RWPE2 (cell line): Measurements from ENCODE around the gene C22orf31.
"Not testable (repeated sequence)": the region's sequence is repeated elsewhere in the genome, so short reads cannot be mapped to it uniquely, and the experiment has no call there.

Experiments used
- ATAC-seq: fragments of 200-7000 bp; cut with Tn5 transposase; 3 replicates; pipeline ENCODE4 v1.9.1; 2021; ENCODE audit warnings: low read depth
- DNase-seq: peaks from one replicate; pipeline ENCODE4 v3.0.0-alpha.2; 2020; ENCODE audit warnings: low spot score
- H3K27ac ChIP-seq: fragments of 450-650 bp; 2 replicates; pipeline ENCODE4 v1.5.1; 2017; ENCODE audit warnings: mild to moderate bottlenecking; ENCODE audit not compliant: poor library complexity, severe bottlenecking
- H3K27me3 ChIP-seq: fragments of 250-450 bp; sonication (Bioruptor Pico); 2 replicates; pipeline ENCODE4 v1.5.1; 2021; ENCODE audit warnings: mild to moderate bottlenecking, moderate library complexity; ENCODE audit not compliant: insufficient read depth, poor library complexity, severe bottlenecking
- H3K36me3 ChIP-seq: fragments of 250-450 bp; sonication (Bioruptor Pico); 2 replicates; pipeline ENCODE4 v1.5.1; 2020; ENCODE audit warnings: low read depth, mild to moderate bottlenecking, moderate library complexity
- H3K4me1 ChIP-seq: fragments of 250-450 bp; sonication (Bioruptor Pico); 2 replicates; pipeline ENCODE4 v1.5.1; 2021; ENCODE audit warnings: mild to moderate bottlenecking, moderate library complexity; ENCODE audit not compliant: insufficient read depth, poor library complexity, severe bottlenecking
- H3K4me3 ChIP-seq: fragments of 250-450 bp; sonication (Bioruptor Pico); 2 replicates; pipeline ENCODE4 v1.5.1; 2021; ENCODE audit warnings: mild to moderate bottlenecking, moderate library complexity; ENCODE audit not compliant: severe bottlenecking
- H3K9me3 ChIP-seq: fragments of 250-450 bp; sonication (Bioruptor Pico); 2 replicates; pipeline ENCODE4 v1.5.1; 2021; ENCODE audit warnings: mild to moderate bottlenecking, moderate library complexity; ENCODE audit not compliant: severe bottlenecking
- TF ChIP-seq, protein P1 (sequence below): fragments of 450-650 bp; IDR thresholded peaks from one replicate; pipeline ENCODE4 v1.5.1; 2017; ENCODE audit warnings: mild to moderate bottlenecking, moderate library complexity; ENCODE audit not compliant: poor library complexity, severe bottlenecking

Gene C22orf31

DNA sequence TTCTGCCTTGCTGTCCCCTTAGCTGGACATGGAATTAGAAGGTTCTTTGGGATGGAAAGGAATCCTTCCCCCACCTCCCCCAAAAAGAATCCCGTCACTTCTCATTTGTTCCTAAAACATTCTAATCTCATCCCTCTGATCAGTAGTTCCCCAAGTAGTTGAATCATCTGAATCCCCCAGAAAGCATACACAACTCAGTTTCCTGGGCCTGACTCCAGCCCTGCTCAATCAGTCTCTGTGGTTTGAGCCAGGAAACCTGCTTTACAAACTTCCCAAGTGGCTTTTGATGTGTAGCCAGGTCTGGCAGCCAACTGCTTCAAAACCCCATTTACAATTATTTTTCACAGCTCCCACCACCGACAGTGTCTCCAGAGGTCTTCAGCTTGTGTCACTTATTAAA lies 20.2 kb downstream of the C22orf31 start:
- DNase-seq (no peak), ATAC-seq (no peak)
- Histone ChIP-seq H3K4me3 (no peak overlapping the region), H3K27ac (no peak overlapping the region), H3K9me3 (no peaks in the 10 kb centered on the region), H3K4me1 (peaks cover 12% of the 10 kb centered on the region), H3K27me3 (no peaks in the 10 kb centered on the region), H3K36me3 (peaks cover 10% of the 10 kb centered on the region)
- TF ChIP-seq, protein P1, sequence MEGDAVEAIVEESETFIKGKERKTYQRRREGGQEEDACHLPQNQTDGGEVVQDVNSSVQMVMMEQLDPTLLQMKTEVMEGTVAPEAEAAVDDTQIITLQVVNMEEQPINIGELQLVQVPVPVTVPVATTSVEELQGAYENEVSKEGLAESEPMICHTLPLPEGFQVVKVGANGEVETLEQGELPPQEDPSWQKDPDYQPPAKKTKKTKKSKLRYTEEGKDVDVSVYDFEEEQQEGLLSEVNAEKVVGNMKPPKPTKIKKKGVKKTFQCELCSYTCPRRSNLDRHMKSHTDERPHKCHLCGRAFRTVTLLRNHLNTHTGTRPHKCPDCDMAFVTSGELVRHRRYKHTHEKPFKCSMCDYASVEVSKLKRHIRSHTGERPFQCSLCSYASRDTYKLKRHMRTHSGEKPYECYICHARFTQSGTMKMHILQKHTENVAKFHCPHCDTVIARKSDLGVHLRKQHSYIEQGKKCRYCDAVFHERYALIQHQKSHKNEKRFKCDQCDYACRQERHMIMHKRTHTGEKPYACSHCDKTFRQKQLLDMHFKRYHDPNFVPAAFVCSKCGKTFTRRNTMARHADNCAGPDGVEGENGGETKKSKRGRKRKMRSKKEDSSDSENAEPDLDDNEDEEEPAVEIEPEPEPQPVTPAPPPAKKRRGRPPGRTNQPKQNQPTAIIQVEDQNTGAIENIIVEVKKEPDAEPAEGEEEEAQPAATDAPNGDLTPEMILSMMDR, result no peak

DNA sequence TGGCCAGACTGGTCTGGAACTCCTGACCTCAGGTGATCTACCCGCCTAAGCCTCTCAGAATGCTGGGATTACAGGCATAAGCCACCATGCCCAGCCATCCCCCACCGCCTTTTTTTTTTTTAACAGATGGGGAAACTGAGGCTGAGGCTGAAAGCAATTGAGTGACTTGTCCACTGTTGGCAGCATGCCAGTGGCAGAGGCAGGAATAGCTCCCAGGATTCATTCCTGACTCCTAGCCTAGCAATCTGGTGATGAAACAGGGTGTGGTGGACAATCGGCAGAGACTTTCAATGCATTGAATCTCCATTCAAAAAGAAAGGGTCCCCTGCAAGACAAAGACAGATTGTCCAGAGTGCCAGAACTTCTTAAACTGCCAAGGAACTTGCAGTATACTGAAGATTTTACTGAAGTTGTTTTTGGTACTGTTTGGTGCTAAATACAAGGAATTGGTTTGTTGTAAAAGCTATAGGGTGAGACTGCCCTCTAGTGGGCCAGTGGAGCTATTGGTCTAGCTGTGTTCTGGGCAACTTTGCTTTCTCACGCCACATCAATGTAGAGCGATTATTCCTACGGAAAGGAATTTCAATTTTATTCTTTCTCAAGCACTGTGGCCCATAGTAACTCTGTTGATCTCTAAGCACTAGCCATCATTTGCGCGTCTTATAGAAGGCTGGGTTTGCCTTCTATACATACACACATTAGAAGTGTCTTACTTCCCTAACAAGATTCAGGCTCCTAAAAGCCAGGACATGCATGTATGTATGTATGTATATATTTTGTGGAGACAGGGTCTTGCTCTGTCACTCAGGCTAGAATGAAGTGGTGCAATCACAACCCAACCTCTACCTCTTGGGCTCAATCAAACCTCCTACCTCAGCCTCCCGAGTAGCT lies 21.0 kb downstream of the C22orf31 start:
- no peak overlapping the region for H3K4me3 ChIP-seq
- H3K27ac ChIP-seq, result no peak overlapping the region
- DNase-seq (no peak), ATAC-seq (peak; percentile 73)
- H3K9me3 ChIP-seq, result no peaks in the 10 kb centered on the region
- peaks cover 4% of the 10 kb centered on the region for H3K36me3 ChIP-seq
- peaks cover 12% of the 10 kb centered on the region for H3K4me1 ChIP-seq
- no peaks in the 10 kb centered on the region for H3K27me3 ChIP-seq
- TF ChIP-seq, protein P1, result peak; percentile 95

DNA sequence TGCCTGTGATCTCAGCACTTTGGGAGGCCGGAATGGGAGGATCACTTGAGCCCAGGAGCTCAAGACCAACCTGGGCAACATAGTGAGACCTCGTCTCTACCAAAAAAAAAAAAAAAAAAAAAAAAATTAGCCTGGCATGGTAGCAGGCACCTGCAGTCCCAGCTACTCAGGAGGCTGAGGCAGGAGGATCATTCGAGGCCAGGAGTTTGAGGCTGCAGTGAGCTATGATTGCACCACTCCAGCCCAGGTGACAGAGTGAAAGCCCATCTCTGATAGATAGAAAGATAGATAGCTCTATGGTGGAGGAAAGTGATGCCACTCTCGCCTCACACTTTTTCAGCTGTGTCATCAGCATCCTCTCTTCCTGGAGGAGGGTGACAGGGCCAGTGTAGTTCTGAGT lies 21.9 kb downstream of the C22orf31 start:
- peaks cover 12% of the 10 kb centered on the region for H3K4me1 ChIP-seq

DNA sequence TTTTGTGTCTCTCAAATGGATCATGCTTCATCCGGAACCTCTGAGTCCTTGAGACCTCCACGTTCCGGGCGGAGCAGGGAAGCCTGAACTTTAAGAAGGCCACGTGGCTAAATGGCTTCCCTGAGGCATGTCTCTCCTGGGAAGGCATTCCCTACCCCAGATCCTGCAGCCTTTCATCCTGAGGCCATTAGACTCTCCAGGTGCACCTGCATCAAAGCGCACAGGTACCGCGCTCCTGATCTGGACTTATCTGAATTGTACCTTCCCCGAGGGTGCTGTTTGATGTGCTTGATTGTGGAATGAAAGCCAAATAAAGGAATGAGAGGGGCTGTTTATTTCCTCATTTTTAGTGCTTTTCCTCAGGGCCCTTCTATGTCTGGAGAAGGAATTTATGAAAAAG lies 22.5 kb downstream of the C22orf31 start:
- Histone ChIP-seq H3K27ac (no peak overlapping the region), H3K27me3 (no peaks in the 10 kb centered on the region), H3K9me3 (no peaks in the 10 kb centered on the region), H3K36me3 (no peaks in the 10 kb centered on the region), H3K4me1 (peaks cover 8% of the 10 kb centered on the region), H3K4me3 (no peak overlapping the region)
- no peak for DNase-seq
- TF ChIP-seq, protein P1, result no peak
- no peak for ATAC-seq

More for the DNA sequence above, 21.9 kb downstream of the C22orf31 start:
- not testable (repeated sequence) for H3K36me3 ChIP-seq, H3K27ac ChIP-seq, H3K27me3 ChIP-seq, DNase-seq, H3K9me3 ChIP-seq, H3K4me3 ChIP-seq, ATAC-seq

DNA sequence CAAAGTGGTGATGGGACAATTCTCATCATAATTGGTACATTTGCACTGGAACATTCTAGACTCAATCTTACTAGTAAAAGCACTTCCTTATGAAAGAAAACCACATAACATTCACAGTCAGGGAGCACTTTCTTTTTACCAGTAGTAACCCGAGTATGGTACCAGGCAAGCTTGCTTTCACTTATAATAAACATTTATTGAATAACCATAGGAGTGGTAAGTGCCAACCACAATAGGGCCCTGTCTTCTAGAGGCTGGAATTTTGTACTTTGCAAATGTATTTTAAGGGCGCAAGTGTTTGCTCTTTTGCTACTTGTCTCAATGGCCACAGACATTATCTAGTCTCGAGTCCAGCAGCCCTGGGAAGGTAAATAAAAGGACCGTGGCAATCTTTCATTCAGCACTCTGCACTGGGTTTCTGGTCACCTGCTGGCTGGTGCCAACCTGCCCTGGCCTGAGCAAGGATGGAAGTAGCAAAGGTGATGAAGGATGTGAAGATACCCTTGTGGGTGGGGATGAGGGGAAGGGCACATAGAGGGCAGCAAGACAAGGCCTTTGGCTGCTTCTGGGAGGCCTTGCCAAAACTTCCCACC lies 24.2 kb downstream of the C22orf31 start:
- Histone ChIP-seq H3K27ac (no peak overlapping the region), H3K4me1 (peaks cover 3% of the 10 kb centered on the region), H3K9me3 (no peaks in the 10 kb centered on the region), H3K27me3 (no peaks in the 10 kb centered on the region), H3K4me3 (no peak overlapping the region), H3K36me3 (no peaks in the 10 kb centered on the region)
- DNase-seq (no peak), ATAC-seq (no peak)
- TF ChIP-seq, protein P1, result no peak
